ENCODE measurements around the gene KRT71.

- TF ChIP-seq EZH2phosphoT487 (IDR thresholded peaks at IDR 0.05; ENCODE audit: borderline replicate concordance, low read length) = no peak
- TF ChIP-seq CTCF (conservative IDR thresholded peaks at IDR 0.05; ENCODE audit: low read depth, low read length) = no peak
These were observed 39.2 kb downstream of the KRT71 start for GRCh38 chr12:52513736-52514135.
